Mesenchymal stem cell (in vitro differentiated cells and primary cell): ENCODE data around the gene PTPN14.

Experiments
- DNase-seq: peaks from one replicate; pipeline ENCODE4 v3.0.0-alpha.2; 2013
- H2AFZ ChIP-seq: one replicate; pipeline ENCODE4 v1.6.1; 2013; ENCODE audit warnings: low read depth, mild to moderate bottlenecking, control low read depth, inconsistent platforms, low read length, moderate library complexity
- H2AK5ac ChIP-seq: 2 replicates; pipeline ENCODE4 v1.6.1; 2013; ENCODE audit warnings: low read length, moderate library complexity, mild to moderate bottlenecking, inconsistent platforms; ENCODE audit not compliant: severe bottlenecking
- H2BK120ac ChIP-seq: one replicate; pipeline ENCODE4 v1.6.1; 2013; ENCODE audit warnings: low read depth, mild to moderate bottlenecking, inconsistent platforms, low read length, moderate library complexity
- H2BK12ac ChIP-seq, 2 experiments: one replicate each; pipeline ENCODE4 v1.6.1; 2013; ENCODE audit warnings: inconsistent platforms in 2 of 2, low read length in 2 of 2, mild to moderate bottlenecking in 2 of 2, moderate library complexity in 2 of 2, control low read depth in 1 of 2
- H2BK15ac ChIP-seq: one replicate; pipeline ENCODE4 v1.6.1; 2013; ENCODE audit warnings: mild to moderate bottlenecking, low read depth, inconsistent platforms; ENCODE audit not compliant: poor library complexity, severe bottlenecking
- H2BK5ac ChIP-seq: 2 replicates; pipeline ENCODE4 v1.6.1; 2013; ENCODE audit warnings: low read depth, mild to moderate bottlenecking, low read length, control low read depth, inconsistent platforms; ENCODE audit not compliant: poor library complexity, severe bottlenecking
- H3K14ac ChIP-seq, 2 experiments: one replicate each; pipeline ENCODE4 v1.6.1; 2013; ENCODE audit warnings: inconsistent platforms in 2 of 2, low read length in 2 of 2, control low read depth in 1 of 2, mild to moderate bottlenecking in 1 of 2, moderate library complexity in 1 of 2
- H3K18ac ChIP-seq, 2 experiments: one replicate each; pipeline ENCODE4 v1.6.1; 2013; ENCODE audit warnings: inconsistent platforms in 2 of 2, low read length in 2 of 2, control low read depth in 1 of 2, low read depth in 1 of 2, mild to moderate bottlenecking in 1 of 2
- H3K23ac ChIP-seq, 2 experiments: one replicate each; pipeline ENCODE4 v1.6.1; 2013; ENCODE audit warnings: inconsistent platforms in 2 of 2, low read length in 2 of 2, mild to moderate bottlenecking in 2 of 2, moderate library complexity in 2 of 2, control low read depth in 1 of 2
- H3K27ac ChIP-seq: 2 replicates; pipeline ENCODE4 v1.5.1; 2013; ENCODE audit warnings: mild to moderate bottlenecking, moderate library complexity, low read length, control low read depth, inconsistent platforms; ENCODE audit not compliant: poor library complexity, severe bottlenecking
- H3K27me3 ChIP-seq, 2 experiments: 2 replicates each; pipeline versions ENCODE4 v1.6.1 to v1.7.0; 2013; ENCODE audit warnings: low read length in 2 of 2, mild to moderate bottlenecking in 2 of 2, moderate library complexity in 2 of 2, control low read depth in 1 of 2, inconsistent platforms in 1 of 2; ENCODE audit not compliant: control insufficient read depth in 1 of 2, insufficient read depth in 1 of 2
- H3K36me3 ChIP-seq, 2 experiments: 2 replicates each; pipeline versions ENCODE4 v1.6.1 to v1.7.0; 2013; ENCODE audit warnings: low read length in 2 of 2, control low read depth in 1 of 2, inconsistent platforms in 1 of 2, low read depth in 1 of 2, mild to moderate bottlenecking in 1 of 2; ENCODE audit not compliant: insufficient read depth in 2 of 2, control insufficient read depth in 1 of 2
- H3K4ac ChIP-seq, 2 experiments: one replicate each; pipeline ENCODE4 v1.6.1; 2013; ENCODE audit warnings: inconsistent platforms in 2 of 2, low read length in 2 of 2, mild to moderate bottlenecking in 2 of 2, moderate library complexity in 2 of 2, control low read depth in 1 of 2, low read depth in 1 of 2
- H3K4me1 ChIP-seq: 2 replicates; pipeline ENCODE4 v1.6.1; 2013; ENCODE audit warnings: low read depth, low read length, control low read depth; ENCODE audit not compliant: control insufficient read depth, insufficient read depth
- H3K4me2 ChIP-seq: 2 replicates; pipeline ENCODE4 v1.6.1; 2013; ENCODE audit warnings: low read length, mild to moderate bottlenecking, inconsistent platforms; ENCODE audit not compliant: poor library complexity, severe bottlenecking
- H3K4me3 ChIP-seq, 2 experiments: 2 replicates each; pipeline versions ENCODE4 v1.5.1 to v1.7.0; 2013; ENCODE audit warnings: low read length in 2 of 2, mild to moderate bottlenecking in 2 of 2, control low read depth in 1 of 2, low read depth in 1 of 2; ENCODE audit not compliant: insufficient read depth in 1 of 2
- H3K79me1 ChIP-seq: replicated peaks from 2 replicates; pipeline ENCODE4 v1.6.1; 2013; ENCODE audit warnings: mild to moderate bottlenecking, control low read depth, low read length, inconsistent platforms; ENCODE audit not compliant: poor library complexity, severe bottlenecking
- H3K9ac ChIP-seq: 2 replicates; pipeline ENCODE4 v1.7.0; 2013; ENCODE audit warnings: mild to moderate bottlenecking, low read length, moderate library complexity
- H3K9me3 ChIP-seq: 2 replicates; pipeline ENCODE4 v1.7.0; 2013; ENCODE audit warnings: mild to moderate bottlenecking, low read length; ENCODE audit not compliant: control insufficient read depth
- H4K8ac ChIP-seq: one replicate; pipeline ENCODE4 v1.6.1; 2013; ENCODE audit warnings: inconsistent platforms, mild to moderate bottlenecking, low read length, moderate library complexity
- H4K91ac ChIP-seq: one replicate; pipeline ENCODE4 v1.6.1; 2013; ENCODE audit warnings: mild to moderate bottlenecking, low read length, inconsistent platforms
- WGBS: methylation state at CpG from one replicate; pipeline ENCODE4 v1.1.7; 2013; ENCODE audit warnings: mixed read lengths; 5-methylcytosine and 5-hydroxymethylcytosine counted together

The PTPN14 gene

DNA sequence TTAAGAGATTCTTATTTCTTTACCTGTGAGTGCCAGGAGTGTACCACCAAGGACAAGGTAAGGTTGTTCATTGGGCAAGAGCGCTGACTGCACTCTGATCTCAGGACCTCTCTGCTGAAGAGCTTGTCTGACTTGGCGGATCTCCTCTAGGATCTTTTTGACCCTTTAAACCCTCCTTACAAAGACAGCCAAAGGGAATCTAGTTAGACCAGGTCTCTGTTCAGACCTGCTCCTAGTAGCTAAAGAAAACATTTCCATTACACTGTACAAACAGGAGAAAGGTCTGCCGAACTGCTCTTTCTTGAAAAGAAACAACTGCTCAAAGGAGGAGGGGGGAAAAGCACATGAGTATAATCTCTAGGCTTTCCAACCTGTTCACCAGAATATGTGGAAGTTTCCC lies 221.2 kb downstream of the PTPN14 start:
- H3K4ac ChIP-seq: no peak overlapping the region
- no peak overlapping the region for H3K4me3 ChIP-seq
- H3K23ac ChIP-seq: no peak overlapping the region
- H2AFZ ChIP-seq: no peak overlapping the region
- no peak overlapping the region for H3K14ac ChIP-seq
- H2BK120ac ChIP-seq: no peak overlapping the region
- no peak overlapping the region for H4K91ac ChIP-seq
- H3K4me2 ChIP-seq: no peak overlapping the region
- no peak overlapping the region for H2BK15ac ChIP-seq
- WGBS: 98% methylated on average over 3 of the region's 3 CpGs
- H3K9me3 ChIP-seq: no peaks in the 10 kb centered on the region
- H3K9ac ChIP-seq: no peak overlapping the region
- H3K79me1 ChIP-seq: no peaks in the 10 kb centered on the region
- no peak overlapping the region for H2BK5ac ChIP-seq
- DNase-seq: no peak
- no peak overlapping the region for H3K27ac ChIP-seq
- H3K18ac ChIP-seq: no peak overlapping the region
- peaks cover 18 to 27% of the 10 kb centered on the region in 2 experiments for H3K36me3 ChIP-seq
- H4K8ac ChIP-seq: no peak overlapping the region
- peaks cover 10% of the 10 kb centered on the region for H3K4me1 ChIP-seq
- H2AK5ac ChIP-seq: no peak overlapping the region
- H3K27me3 ChIP-seq: no peaks in the 10 kb centered on the region
- no peak overlapping the region for H2BK12ac ChIP-seq

DNA sequence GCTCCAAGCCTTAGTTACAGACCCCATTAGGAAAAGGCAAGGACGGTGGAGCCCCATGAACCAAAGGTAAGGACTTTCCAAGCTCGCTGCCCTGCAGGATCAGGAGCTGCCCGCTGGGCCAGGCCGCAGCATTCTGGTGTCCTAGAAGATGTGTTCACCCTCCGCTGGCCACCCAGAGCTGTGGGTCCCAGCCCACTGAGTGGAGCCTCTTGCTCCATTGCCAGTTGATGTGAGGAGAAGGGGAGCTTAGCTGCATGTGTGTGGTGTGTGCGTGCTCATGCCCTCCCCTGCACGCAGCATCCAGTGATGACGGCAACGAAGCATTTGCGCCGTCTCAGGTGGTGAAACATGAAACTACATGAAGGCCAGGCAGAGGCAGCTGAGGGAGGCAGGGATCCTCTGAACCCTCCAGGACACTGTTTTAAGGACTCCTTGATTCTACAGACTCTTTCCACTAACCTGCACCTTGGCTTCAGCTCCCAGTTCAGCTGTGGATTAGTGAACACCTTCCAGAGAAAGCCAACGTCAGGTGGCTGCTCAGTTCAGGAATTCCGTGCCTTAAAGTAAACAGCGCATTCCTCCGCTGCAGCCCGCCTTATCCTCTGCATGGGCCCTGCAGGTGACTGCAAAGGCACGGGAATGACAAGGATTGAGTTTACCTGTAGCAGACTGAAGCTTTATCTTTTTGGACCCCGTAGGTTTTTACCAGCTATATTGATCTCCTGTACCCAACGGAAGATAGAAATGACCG lies 221.8 kb downstream of the PTPN14 start:
- no peak overlapping the region for H2BK12ac ChIP-seq
- H2BK15ac ChIP-seq: no peak overlapping the region
- no peaks in the 10 kb centered on the region for H3K79me1 ChIP-seq
- H3K9ac ChIP-seq: peak overlapping the region; percentile 54
- H3K4me3 ChIP-seq: no peak overlapping the region
- peaks cover 10% of the 10 kb centered on the region for H3K4me1 ChIP-seq
- H3K36me3 ChIP-seq: peaks cover 19 to 27% of the 10 kb centered on the region in 2 experiments
- no peak overlapping the region for H4K91ac ChIP-seq
- no peak overlapping the region for H4K8ac ChIP-seq
- H3K14ac ChIP-seq: no peak overlapping the region
- no peaks in the 10 kb centered on the region for H3K27me3 ChIP-seq
- no peak overlapping the region for H3K4ac ChIP-seq
- no peak overlapping the region for H3K4me2 ChIP-seq
- H2AFZ ChIP-seq: no peak overlapping the region
- H2BK5ac ChIP-seq: no peak overlapping the region
- H2BK120ac ChIP-seq: no peak overlapping the region
- peak overlapping the region in 1 of 2 experiments; percentile 11 for H3K23ac ChIP-seq
- H3K18ac ChIP-seq: no peak overlapping the region
- no peak overlapping the region for H2AK5ac ChIP-seq
- no peak overlapping the region for H3K27ac ChIP-seq
- WGBS: 93% methylated on average over 20 of the region's 20 CpGs
- H3K9me3 ChIP-seq: no peaks in the 10 kb centered on the region
- DNase-seq: no peak

DNA sequence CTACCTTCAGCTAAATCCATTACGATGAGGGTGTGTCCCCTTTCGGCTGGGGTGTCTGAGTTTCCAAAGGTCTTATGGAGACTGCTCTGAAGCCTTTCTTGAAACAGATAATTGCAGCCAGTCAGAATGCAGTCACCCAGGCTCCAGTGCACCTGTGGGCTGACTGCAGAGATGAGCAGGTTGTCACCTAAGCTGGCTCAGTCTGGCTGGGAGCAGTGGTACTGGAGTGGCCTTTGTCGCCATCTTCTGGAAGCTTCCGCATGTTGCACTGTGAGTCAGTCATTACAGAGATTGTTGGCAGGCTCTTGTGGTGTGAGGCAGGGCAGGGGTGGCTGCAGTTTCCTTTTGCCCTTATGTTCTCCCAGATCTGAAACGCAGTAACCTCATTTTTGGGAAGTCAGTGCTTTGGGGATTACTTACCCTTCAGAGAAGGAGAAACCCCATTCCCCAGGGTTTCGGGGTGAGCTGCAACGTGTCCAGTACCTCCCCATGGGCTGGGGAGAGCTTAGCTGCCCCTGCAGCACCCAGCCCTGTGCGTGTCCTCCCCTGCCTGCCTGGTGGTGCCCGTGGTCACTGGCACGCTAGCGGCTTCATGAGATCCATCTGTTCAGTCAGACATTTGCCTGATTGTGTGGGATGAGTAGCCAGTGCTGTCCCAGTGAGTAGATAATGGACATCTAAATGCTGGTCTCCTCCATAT lies 222.5 kb downstream of the PTPN14 start:
- Histone ChIP-seq H3K4ac (no peak overlapping the region), H3K14ac (no peak overlapping the region), H2BK12ac (no peak overlapping the region), H3K27me3 (no peaks in the 10 kb centered on the region), H3K36me3 (peaks cover 19 to 21% of the 10 kb centered on the region in 2 experiments), H3K9ac (peak overlapping the region; percentile 54), H3K4me2 (no peak overlapping the region), H2BK120ac (no peak overlapping the region), H2BK15ac (no peak overlapping the region), H2BK5ac (no peak overlapping the region), H3K23ac (peak overlapping the region in 1 of 2 experiments; percentile 11), H4K91ac (no peak overlapping the region), H3K9me3 (no peaks in the 10 kb centered on the region), H3K18ac (no peak overlapping the region), H3K4me1 (peaks cover 7% of the 10 kb centered on the region), H2AK5ac (peak overlapping the region; percentile 20), H2AFZ (no peak overlapping the region), H3K27ac (no peak overlapping the region), H3K79me1 (no peaks in the 10 kb centered on the region), H4K8ac (peak overlapping the region; percentile 20), H3K4me3 (no peak overlapping the region)
- 72% methylated on average over 11 of the region's 11 CpGs for WGBS
- DNase-seq: peak; percentile 79

DNA sequence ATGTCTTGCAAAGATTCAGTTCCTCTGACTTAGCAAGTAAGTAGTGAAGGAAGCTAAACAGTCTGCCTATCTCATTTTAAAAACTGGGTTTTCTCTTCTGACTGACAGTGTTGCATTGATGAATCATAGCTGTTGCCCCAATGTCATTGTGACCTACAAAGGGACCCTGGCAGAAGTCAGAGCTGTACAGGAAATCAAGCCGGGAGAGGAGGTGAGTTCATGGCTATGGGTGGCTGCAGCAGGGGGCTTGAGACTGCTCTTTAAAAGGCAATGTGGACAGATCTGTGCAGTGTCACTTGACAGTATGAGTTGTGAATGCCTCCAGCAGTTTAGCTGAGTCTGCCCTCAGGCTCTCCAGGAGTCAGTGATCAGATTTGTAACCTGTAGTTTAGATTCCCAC lies 223.9 kb downstream of the PTPN14 start:
- Histone ChIP-seq H3K27ac (no peak overlapping the region), H3K4me1 (peaks cover 4% of the 10 kb centered on the region), H3K18ac (no peak overlapping the region), H3K9ac (no peak overlapping the region), H2BK5ac (no peak overlapping the region), H3K14ac (no peak overlapping the region), H3K23ac (no peak overlapping the region), H4K91ac (no peak overlapping the region), H2AK5ac (no peak overlapping the region), H3K9me3 (no peaks in the 10 kb centered on the region), H4K8ac (no peak overlapping the region), H2BK120ac (no peak overlapping the region), H3K4me3 (no peak overlapping the region), H3K27me3 (no peaks in the 10 kb centered on the region), H2BK15ac (no peak overlapping the region), H3K79me1 (no peaks in the 10 kb centered on the region), H2AFZ (no peak overlapping the region), H3K4me2 (no peak overlapping the region), H3K36me3 (peaks cover 19 to 21% of the 10 kb centered on the region in 2 experiments), H3K4ac (no peak overlapping the region), H2BK12ac (no peak overlapping the region)
- peak; percentile 11 for DNase-seq
- WGBS: 3% methylated on average over 1 of the region's 1 CpG
